ENCODE results near the gene CHTF18. TPM values are rescaled to one million over a fixed set of nuclear protein-coding genes. Genes with fewer than 3 reads are reported as not detected.

Gene CHTF18
- total and polyA plus RNA-seq, 2 of the 4 experiments (the other 2 are of a cell fraction), result 3.2 to 21.4 TPM

- no peak overlapping the region for H3K4ac ChIP-seq (ENCODE audit: low read depth, low read length)
- H3K23ac ChIP-seq (ENCODE audit: low read depth, low read length), result no peak overlapping the region
- no peak overlapping the region for H4K5ac ChIP-seq (ENCODE audit: low read depth, low read length)
- H2BK5ac ChIP-seq (ENCODE audit: low read depth, low read length, poor library complexity, severe bottlenecking), result no peak overlapping the region
- no peak overlapping the region for H2BK20ac ChIP-seq (ENCODE audit: low read depth, low read length)
- H2AK9ac ChIP-seq (replicated peaks; ENCODE audit: low read depth, low read length, poor library complexity), result no peak overlapping the region
- H3K36me3 ChIP-seq (ENCODE audit: control insufficient read depth, insufficient read depth, low read length), result no peaks in the 10 kb centered on the region
- no peaks in the 10 kb centered on the region for H4K20me1 ChIP-seq (ENCODE audit: insufficient read depth, low read length)
- no CpG with 5 or more reads among the region's 13 CpGs for WGBS, 2 experiments (ENCODE audit: extremely low coverage in 2 of 2, insufficient read length in 1 of 2)
- DNase-seq (no peak), ATAC-seq (ENCODE audit: low read depth) (no peak)
- H2BK15ac ChIP-seq (ENCODE audit: low read depth, low read length), result no peak overlapping the region
- intact Hi-C loops (cut with micrococcal nuclease) (no loop called here), in situ Hi-C loops (cut with MboI; ENCODE audit: low sequenced_read_pairs) (no loop called here), dilution Hi-C loops (cut with HindIII; ENCODE audit: low sequenced_read_pairs, unreplicated experiment) (no loop called here)
- POLR2A ChIA-PET (ENCODE audit: unreplicated experiment), result no interaction called here
- H4K8ac ChIP-seq (ENCODE audit: low read depth in 2 of 2, low read length in 2 of 2), result no peak overlapping the region
- H3K9me3 ChIP-seq (ENCODE audit: control insufficient read depth, insufficient read depth, low read length), result no peaks in the 10 kb centered on the region
- no peaks in the 10 kb centered on the region for H3K9me1 ChIP-seq (ENCODE audit: insufficient read depth, low read length)
- H3K14ac ChIP-seq (replicated peaks; ENCODE audit: low read depth, low read length), result no peak overlapping the region
- H3K4me3 ChIP-seq (ENCODE audit: insufficient read depth, low read depth, low read length), result no peak overlapping the region
- H3K27ac ChIP-seq (ENCODE audit: insufficient read depth, low read length), result no peak overlapping the region
- H4K91ac ChIP-seq (ENCODE audit: insufficient read depth, low read depth, low read length), result no peak overlapping the region
- H2BK120ac ChIP-seq (ENCODE audit: low read depth, low read length), result no peak overlapping the region
- no peak overlapping the region for H3K9ac ChIP-seq (ENCODE audit: low read depth, low read length)
- no peak overlapping the region for H2AFZ ChIP-seq (replicated peaks; ENCODE audit: low read length, poor library complexity)
- TF ChIP-seq CHD1 (IDR thresholded peaks at IDR 0.05; ENCODE audit: low read depth, low read length) (no peak), SMC3 (IDR thresholded peaks at IDR 0.05; ENCODE audit: low read depth, low read length) (no peak), MAZ (IDR thresholded peaks at IDR 0.05; ENCODE audit: borderline replicate concordance, low read depth, low read length) (no peak), POLR2A (IDR thresholded peaks at IDR 0.05; ENCODE audit: low read depth, low read length) (no peak), CEBPB (IDR thresholded peaks at IDR 0.05; ENCODE audit: low read depth, low read length) (no peak), RCOR1 (IDR thresholded peaks at IDR 0.05; ENCODE audit: insufficient replicate concordance, low read length) (no peak), NFE2L2 (IDR thresholded peaks at IDR 0.05; ENCODE audit: low read depth, low read length) (no peak), CTCF (conservative IDR thresholded peaks at IDR 0.05; ENCODE audit: low read depth, low read length) (no peak), MXI1 (IDR thresholded peaks at IDR 0.05; ENCODE audit: borderline replicate concordance, low read depth, low read length) (no peak), RAD21 (IDR thresholded peaks at IDR 0.05; ENCODE audit: low read length) (no peak), BHLHE40 (IDR thresholded peaks at IDR 0.05; ENCODE audit: low read depth, low read length) (no peak), RFX5 (IDR thresholded peaks at IDR 0.05; ENCODE audit: low read depth, low read length) (no peak), MAFK (IDR thresholded peaks at IDR 0.05; ENCODE audit: low read depth, low read length) (no peak), FOS (IDR thresholded peaks at IDR 0.05; ENCODE audit: low read depth, low read length) (no peak)
- TF ChIP-seq, protein P1, sequence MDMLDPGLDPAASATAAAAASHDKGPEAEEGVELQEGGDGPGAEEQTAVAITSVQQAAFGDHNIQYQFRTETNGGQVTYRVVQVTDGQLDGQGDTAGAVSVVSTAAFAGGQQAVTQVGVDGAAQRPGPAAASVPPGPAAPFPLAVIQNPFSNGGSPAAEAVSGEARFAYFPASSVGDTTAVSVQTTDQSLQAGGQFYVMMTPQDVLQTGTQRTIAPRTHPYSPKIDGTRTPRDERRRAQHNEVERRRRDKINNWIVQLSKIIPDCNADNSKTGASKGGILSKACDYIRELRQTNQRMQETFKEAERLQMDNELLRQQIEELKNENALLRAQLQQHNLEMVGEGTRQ (IDR thresholded peaks at IDR 0.05; ENCODE audit: low read depth, low read length), result no peak
- TF ChIP-seq, protein P2, sequence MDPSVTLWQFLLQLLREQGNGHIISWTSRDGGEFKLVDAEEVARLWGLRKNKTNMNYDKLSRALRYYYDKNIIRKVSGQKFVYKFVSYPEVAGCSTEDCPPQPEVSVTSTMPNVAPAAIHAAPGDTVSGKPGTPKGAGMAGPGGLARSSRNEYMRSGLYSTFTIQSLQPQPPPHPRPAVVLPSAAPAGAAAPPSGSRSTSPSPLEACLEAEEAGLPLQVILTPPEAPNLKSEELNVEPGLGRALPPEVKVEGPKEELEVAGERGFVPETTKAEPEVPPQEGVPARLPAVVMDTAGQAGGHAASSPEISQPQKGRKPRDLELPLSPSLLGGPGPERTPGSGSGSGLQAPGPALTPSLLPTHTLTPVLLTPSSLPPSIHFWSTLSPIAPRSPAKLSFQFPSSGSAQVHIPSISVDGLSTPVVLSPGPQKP (IDR thresholded peaks at IDR 0.05; ENCODE audit: borderline replicate concordance, low read depth, low read length), result no peak
- CTCF ChIA-PET, result no interaction called here
- no TSS peak for BruUV-seq (replicated peaks)
- no peak overlapping the region for H3K56ac ChIP-seq (ENCODE audit: extremely low read depth, insufficient read depth, low read length)
- H2AK5ac ChIP-seq (ENCODE audit: low read depth, low read length), result no peak overlapping the region
- no peaks in the 10 kb centered on the region for H3K79me1 ChIP-seq (ENCODE audit: low read depth in 1 of 2, low read length in 2 of 2)
- no peak overlapping the region for H3K4me2 ChIP-seq (ENCODE audit: low read depth, low read length)
- no peaks in the 10 kb centered on the region for H3K27me3 ChIP-seq (ENCODE audit: control insufficient read depth, insufficient read depth, low read length)
- no peak overlapping the region for H3K18ac ChIP-seq (ENCODE audit: low read depth, low read length)
- no peaks in the 10 kb centered on the region for H3K4me1 ChIP-seq (ENCODE audit: control insufficient read depth, insufficient read depth, low read length)
Observed at GRCh38 chr16:770411-770810, 18.0 kb upstream of the CHTF18 start.
